GM19467 (cell line): ENCODE data around the gene MYL11.
"Not testable (repeated sequence)": the region's sequence is repeated elsewhere in the genome, so short reads cannot be mapped to it uniquely, and the experiment has no call there.

ENCODE experiments used
- ATAC-seq: cut with Tn5 transposase; IDR thresholded peaks from one replicate; pipeline ENCODE4 v1.9.1; 2021; ENCODE audit warnings: mild to moderate bottlenecking, moderate library complexity; ENCODE audit not compliant: unreplicated experiment

Gene MYL11

GRCh38 chr16:30374538-30374937, at the start of gene MYL11:
Gene MYL11 (plus strand): TSS chr16:30374802. CDS start chr16:30374858, 56 bp downstream.
- no peak for ATAC-seq

- peak; percentile 71 for ATAC-seq
Observed at GRCh38 chr16:30334473-30334989, 40.1 kb upstream of the MYL11 start.

GRCh38 chr16:30335028-30335597, 39.5 kb upstream of the MYL11 start:
- peak; percentile 66 for ATAC-seq

GRCh38 chr16:30335598-30336474, 38.8 kb upstream of the MYL11 start:
- ATAC-seq, result peak; percentile 11

GRCh38 chr16:30337964-30338357, 36.6 kb upstream of the MYL11 start:
- ATAC-seq, result not testable (repeated sequence)

- not testable (repeated sequence) for ATAC-seq
Observed at GRCh38 chr16:30338715-30339114, 35.9 kb upstream of the MYL11 start.

- ATAC-seq, result no peak
Observed at GRCh38 chr16:30340621-30341020, 34.0 kb upstream of the MYL11 start.

- ATAC-seq, result not testable (repeated sequence)
Observed at GRCh38 chr16:30341971-30342370, 32.6 kb upstream of the MYL11 start.

- ATAC-seq, result no peak
Observed at GRCh38 chr16:30342751-30343490, 31.7 kb upstream of the MYL11 start.

GRCh38 chr16:30343491-30343820, 31.1 kb upstream of the MYL11 start:
- not testable (repeated sequence) for ATAC-seq

GRCh38 chr16:30346286-30346685, 28.3 kb upstream of the MYL11 start:
- ATAC-seq, result no peak

- ATAC-seq, result no peak
Observed at GRCh38 chr16:30348113-30348512, 26.5 kb upstream of the MYL11 start.

- no peak for ATAC-seq
Observed at GRCh38 chr16:30348929-30349328, 25.7 kb upstream of the MYL11 start.

- no peak for ATAC-seq
Observed at GRCh38 chr16:30349675-30350074, 24.9 kb upstream of the MYL11 start.

- ATAC-seq, result peak; percentile 38
Observed at GRCh38 chr16:30350134-30350871, 24.3 kb upstream of the MYL11 start.

- ATAC-seq, result no peak
Observed at GRCh38 chr16:30351001-30351441, 23.6 kb upstream of the MYL11 start.

- ATAC-seq, result no peak
Observed at GRCh38 chr16:30351586-30352419, 22.8 kb upstream of the MYL11 start.

- ATAC-seq, result no peak
Observed at GRCh38 chr16:30352488-30353401, 21.9 kb upstream of the MYL11 start.
